AG04449 (cell line): Measurements from ENCODE around the gene RGS6.

Experiments used
- CTCF ChIA-PET: fragments of 350-600 bp; formaldehyde crosslinking; extraction: SDS; loops from one replicate; lab custom pipeline; 2021; ENCODE audit warnings: antibody characterized with exemption; lab: Yijun Ruan, JAX
- POLR2A ChIA-PET: fragments of 400-600, 350-600 bp; formaldehyde crosslinking; extraction: SDS; loops from one replicate; lab custom pipeline; 2020; ENCODE audit warnings: antibody characterized with exemption, inconsistent platforms; lab: Yijun Ruan, JAX
- DNase-seq: peaks from one replicate; pipeline ENCODE4 v3.0.0-alpha.2; 2010; ENCODE audit warnings: low read depth, low spot score
- H3K4me3 ChIP-seq: 2 replicates; pipeline ENCODE4 v1.5.1; 2011; ENCODE audit warnings: low read depth, mild to moderate bottlenecking, control low read depth, low read length
- CTCF ChIP-seq: IDR thresholded peaks from one replicate; pipeline ENCODE4 v1.5.1; 2011; ENCODE audit warnings: mild to moderate bottlenecking, moderate library complexity, low read length, control low read depth, inconsistent platforms; ENCODE audit not compliant: insufficient read depth; ENCODE audit errors: missing control alignments

RGS6 gene

GRCh38 chr14:71996610-71997009 is 64.4 kb downstream of the RGS6 start:
- CTCF ChIA-PET = no interaction called here
- no peak for DNase-seq
- POLR2A ChIA-PET = no interaction called here
- TF ChIP-seq CTCF = no peak
- H3K4me3 ChIP-seq = no peak overlapping the region

- CTCF ChIA-PET = no interaction called here
- no peak for TF ChIP-seq CTCF
- H3K4me3 ChIP-seq = no peak overlapping the region
- no peak for DNase-seq
- POLR2A ChIA-PET = no interaction called here
Observed at GRCh38 chr14:72000907-72001306, 68.7 kb downstream of the RGS6 start.

DNA sequence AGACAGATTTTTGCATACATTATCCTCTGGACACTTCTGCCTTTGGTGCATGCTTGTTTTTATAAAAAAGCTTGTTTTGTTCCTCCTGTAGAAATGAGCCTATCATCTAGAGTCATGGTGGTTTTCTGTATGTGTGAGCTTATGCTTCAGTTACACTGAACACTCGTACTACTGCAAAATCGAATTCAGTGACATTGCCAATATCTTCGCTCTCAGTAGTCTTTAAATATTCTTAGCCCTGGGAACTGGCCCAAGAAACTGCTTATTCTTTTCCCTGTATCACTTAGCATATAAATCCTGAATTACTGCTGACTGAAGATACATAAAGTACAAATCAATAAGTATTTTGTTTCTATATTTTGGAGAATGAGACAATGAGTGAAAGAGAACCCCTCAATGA is 70.5 kb downstream of the RGS6 start:
- no peak for DNase-seq
- no peak overlapping the region for H3K4me3 ChIP-seq
- TF ChIP-seq CTCF = no peak
- CTCF ChIA-PET = no interaction called here
- POLR2A ChIA-PET = no interaction called here

- H3K4me3 ChIP-seq = no peak overlapping the region
- POLR2A ChIA-PET = no interaction called here
- TF ChIP-seq CTCF = no peak
- CTCF ChIA-PET = no interaction called here
- no peak for DNase-seq
Observed at GRCh38 chr14:72008666-72009065, 76.4 kb downstream of the RGS6 start.

- DNase-seq = no peak
- POLR2A ChIA-PET = no interaction called here
Observed at GRCh38 chr14:72010474-72010873, 78.2 kb downstream of the RGS6 start.

DNA sequence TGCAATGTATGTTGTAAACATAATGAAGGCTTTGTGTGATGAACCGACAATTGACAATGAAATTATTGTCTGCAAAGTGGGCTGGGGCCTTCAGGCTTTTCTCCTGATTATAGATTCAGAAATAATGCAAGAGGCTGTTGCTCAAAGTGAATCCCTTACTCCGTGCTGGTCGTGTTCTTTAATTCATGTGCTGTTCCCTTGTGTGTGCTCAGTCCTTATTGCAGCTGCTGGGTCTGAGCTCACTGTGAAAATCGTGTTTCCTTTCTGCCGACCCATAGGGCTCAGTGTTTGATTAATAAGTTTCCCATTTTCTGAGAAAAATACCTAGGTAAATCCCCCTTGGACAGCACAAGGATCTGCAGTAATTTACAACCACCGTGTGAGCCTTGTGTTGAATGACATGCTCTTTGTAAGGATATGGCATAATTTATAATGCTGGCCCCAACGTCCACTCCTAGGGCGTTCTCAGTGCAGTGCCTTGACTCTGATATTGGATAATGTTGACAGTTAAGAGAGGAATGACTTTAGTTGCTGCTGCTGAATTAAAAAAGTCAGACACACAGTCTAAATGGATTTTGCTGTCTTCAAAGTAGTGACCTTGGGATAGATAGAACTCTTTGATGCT is 81.6 kb downstream of the RGS6 start:
- H3K4me3 ChIP-seq = no peak overlapping the region
- no peak for TF ChIP-seq CTCF
- ChIA-PET POLR2A (no interaction called here), CTCF (no interaction called here)
- no peak for DNase-seq

More at GRCh38 chr14:72010474-72010873, 78.2 kb downstream of the RGS6 start:
- H3K4me3 ChIP-seq = no peak overlapping the region
- no peak for TF ChIP-seq CTCF
- CTCF ChIA-PET = no interaction called here
